Measurements from ENCODE around the gene STRN4.
"Not testable (repeated sequence)": the region's sequence is repeated elsewhere in the genome, so short reads cannot be mapped to it uniquely, and the experiment has no call there.

The STRN4 gene

DNA sequence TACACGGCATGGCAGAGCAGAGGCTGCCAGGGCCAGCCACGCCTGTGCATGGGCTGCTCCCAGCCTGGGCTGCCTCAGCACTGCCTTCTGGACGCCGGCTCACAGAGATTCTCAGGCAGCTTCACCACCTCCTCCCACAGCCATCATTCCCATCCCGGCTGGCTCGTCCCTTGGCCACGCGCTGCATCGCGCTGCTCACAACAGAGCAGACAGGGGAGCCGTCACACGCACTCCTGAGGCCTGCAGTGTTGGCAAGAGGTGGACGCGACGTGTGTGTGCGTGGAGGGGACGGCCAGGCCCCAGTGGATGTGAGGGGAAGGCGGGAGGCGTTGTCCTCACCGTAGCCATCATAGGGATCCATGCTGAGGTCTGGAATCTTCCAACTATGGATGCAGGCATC lies 21.8 kb downstream of the STRN4 start:
- no peak for ATAC-seq

DNA sequence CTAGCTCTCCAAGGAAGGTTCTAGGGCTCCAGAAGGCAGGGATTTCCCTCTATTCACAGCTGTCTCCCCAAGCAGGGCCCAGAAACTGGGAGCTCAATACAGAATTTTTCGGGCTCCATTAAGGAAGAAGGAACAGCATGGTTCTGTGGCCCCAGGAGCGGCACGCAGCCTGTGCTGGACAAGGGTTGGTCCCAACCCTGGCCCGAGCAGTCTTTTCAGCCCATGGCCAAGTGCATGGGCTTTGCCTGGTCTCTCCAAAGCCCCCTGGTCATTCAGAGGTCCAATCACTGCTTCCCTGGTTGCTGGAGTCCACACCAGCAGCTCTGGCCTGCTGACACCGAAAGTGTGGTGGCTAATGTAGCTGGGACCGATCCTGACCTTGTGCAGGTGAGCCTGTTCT lies 22.8 kb downstream of the STRN4 start:
- ATAC-seq = no peak

DNA sequence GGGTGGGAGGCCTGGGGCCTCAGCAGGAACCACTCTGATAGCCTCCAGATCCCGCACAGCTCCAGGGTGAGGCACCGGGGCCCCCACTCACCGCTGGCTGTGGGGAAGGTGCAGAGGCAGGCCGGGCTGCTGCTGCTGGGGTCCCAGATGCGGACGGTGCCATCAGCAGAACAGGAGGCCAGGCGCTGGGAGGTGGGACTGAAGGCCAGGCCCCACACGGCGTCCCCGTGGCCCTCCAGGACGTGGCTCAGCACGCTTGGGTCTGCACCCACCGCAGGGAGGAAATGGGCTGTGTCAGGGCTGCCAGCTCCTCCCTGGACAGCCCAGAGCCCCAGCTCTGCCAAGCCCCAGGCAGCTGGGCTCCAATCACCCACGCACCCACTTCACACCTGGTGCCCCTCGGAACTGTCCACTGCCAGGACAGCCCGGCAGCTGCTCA lies 23.2 kb downstream of the STRN4 start:
- no peak for ATAC-seq

DNA sequence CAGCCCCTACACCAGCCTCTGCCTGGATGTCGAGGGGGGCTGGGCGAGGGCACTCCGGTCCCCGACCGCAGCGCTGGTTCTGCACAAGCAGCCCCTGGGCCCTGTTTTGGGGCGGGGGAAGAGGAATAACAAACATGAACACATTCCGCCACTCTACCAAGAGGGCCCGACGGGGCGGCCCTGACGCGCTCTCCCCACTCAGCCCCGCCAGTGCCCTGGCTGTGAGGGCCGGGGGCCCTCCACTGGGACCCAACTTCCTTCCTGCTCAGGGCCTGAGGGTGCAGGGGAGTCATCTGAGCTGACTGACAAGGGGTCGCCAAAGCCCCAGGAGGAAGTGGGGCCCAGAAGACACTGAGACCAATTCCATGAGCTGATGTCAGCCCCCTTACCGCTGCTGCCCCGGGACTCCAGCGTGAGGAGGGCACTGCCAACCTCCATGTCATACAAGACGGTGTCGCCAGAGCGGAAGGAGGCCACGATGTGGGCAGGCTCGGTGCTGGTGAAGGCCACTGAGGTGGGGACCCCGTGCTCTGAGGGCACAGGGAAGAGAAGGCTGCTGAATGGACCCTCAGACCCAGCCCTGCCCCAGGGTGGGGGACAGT lies 23.7 kb downstream of the STRN4 start:
- no peak for ATAC-seq

DNA sequence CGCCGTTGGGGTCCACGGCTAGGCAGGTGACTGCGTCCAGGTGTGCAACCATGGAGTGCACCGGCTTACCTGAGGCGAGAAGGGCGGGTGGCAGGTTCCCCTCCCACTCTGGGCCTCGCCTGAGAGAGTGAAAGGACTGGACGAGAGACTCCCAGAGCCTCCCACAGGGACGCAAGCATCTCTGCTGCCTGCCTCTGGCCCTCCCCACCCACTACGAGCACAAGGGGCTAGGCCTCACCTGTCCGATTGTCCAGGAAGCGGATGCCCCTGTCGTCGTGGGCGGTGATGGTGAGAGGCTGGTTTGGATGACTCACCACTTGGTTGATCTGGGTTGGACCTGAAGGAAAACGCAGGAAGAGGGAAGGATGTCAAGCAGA lies 24.3 kb downstream of the STRN4 start:
- ATAC-seq = no peak

DNA sequence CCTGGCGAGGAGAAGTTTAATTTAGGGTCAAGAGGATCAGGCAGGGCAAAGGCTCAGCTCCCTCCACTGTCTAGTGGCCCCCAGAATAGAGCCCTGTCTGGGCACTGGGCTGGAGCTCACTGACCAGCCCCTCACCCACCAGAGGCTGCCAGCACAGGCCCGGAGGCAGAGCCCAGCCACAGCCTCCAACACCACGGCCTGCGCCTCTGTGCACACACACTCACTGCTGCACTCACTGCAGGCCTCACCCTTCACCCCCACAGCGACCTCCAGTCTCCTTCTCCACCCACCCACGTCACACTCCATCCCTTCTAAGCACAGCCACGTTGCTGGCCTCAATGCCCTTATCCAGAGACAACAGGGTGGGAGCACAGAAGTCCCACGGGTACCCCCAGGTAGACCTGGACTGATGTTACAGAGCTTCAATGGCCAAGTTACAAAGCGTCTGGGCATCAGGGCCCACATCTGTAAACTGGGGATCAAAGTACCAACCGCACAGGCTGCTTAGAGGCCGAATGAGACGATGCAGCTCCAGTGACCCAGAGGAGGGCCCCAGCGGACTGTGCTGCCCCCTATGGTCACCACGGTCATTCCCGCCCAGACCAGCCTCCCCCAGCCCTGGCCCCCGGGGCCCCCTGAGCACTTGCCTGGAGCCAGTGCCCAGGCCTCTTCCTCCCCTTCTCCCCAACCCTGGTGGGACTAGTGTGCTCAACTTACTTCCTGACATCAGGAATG lies 24.8 kb downstream of the STRN4 start:
- ATAC-seq = no peak

DNA sequence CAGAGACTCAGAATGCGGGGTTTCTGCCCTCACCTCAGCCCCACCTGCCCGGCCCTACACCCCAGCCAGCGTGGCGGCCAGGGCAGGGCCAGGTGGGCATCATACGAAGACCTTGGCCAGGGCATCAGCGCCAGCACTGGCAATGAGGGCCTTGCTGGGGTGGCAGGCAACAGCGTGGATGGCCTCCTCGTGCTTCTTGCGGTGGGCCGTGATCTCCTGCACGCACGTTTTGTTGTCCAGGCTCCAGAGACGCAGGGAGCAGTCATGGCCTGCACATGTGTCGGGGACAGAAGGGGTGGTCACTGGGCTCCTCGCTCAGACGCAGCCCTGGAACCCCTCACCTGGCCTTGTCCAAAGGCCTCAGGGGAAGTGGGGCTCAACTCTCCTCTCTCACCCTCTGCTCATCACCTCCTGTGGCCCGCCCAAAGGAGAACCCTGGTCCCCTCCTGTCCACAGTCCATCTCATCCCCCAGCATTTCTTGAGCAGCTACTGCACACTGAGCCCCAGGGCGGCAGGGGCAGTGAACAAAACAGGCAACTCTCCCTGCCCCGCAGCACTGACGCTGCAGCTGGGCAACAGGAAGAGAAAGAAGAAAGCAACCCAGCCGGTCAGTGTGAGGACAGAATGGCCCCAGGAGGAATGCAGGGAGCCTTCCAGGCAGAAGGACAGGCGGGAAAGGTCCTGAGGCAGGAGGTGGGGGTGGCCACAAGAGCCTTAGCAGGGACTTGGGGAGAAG lies 25.6 kb downstream of the STRN4 start:
- ATAC-seq = no peak

DNA sequence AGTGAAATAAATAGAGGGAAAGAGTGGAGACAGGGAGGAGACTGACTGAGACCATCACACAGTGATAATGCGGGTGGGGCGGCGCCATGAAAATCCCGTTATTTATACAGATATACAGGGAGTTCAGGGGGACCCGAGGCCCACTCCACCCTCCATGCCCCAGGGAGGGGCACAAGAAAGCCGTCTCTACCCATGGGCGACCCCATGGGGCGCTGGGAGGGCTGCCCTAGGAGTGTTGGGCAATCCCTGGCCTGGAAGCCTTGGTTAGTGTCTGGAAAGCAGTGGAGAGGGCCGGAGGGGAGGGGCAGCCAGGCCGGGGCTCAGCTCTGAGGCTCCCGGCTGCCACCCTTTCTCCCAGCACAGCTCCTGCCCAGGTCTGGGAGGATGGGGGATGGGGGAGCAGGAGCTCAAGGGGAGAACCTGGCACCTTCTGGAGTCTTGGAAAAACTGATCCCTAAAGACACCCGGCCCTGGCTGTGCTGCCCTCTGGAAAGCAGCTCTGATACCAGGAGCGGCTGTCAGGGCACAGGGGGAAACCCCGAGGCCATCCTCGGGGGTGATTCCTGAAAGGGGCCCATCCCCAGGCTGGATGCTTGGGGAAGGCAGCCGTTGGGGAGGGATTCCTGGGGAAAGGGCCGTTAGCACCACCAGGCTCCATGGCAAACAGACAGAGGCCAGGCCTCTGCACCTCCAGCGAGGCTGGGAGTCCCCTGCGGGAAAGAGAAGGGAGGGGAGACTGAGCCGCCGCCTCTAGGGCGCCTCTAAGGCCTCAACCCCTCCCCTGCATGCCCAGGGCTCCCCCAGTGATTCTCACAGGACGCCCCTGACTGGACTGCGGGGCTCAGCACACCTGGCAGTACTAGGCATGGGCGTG lies 26.4 kb downstream of the STRN4 start:
- ATAC-seq = no peak

DNA sequence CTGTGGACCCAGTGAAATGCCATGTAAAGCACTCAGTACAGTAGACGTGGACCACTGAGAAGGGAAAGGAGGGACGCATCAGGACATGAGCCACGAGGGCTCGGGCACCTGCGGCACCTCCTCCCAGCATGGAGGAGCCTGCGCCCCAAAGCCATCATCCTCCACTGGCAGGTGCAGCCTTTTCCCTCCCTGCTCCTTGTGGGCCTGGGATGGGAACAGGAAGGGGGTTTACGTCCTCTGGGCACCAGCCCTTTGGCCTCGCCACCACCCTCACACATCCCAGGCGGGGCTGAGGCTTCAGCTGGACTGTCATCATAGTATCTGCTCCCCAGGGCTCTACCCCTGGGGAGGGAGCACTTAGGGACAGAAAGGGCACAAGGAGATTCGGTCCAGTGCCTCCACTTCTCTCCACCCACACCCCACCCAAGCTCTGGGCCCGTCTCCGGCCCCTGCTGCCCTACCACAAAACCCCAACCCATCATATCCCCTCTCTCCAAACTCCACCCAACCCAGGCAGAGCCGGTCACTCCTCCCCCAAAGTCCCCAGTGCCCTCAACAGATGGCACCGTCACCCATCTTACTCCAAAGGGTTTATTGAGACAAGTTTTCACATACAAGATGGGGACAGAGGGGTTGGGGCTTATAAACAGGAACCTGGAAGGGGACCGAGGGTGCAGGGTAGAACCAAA lies 27.2 kb downstream of the STRN4 start:
- ATAC-seq = no peak

DNA sequence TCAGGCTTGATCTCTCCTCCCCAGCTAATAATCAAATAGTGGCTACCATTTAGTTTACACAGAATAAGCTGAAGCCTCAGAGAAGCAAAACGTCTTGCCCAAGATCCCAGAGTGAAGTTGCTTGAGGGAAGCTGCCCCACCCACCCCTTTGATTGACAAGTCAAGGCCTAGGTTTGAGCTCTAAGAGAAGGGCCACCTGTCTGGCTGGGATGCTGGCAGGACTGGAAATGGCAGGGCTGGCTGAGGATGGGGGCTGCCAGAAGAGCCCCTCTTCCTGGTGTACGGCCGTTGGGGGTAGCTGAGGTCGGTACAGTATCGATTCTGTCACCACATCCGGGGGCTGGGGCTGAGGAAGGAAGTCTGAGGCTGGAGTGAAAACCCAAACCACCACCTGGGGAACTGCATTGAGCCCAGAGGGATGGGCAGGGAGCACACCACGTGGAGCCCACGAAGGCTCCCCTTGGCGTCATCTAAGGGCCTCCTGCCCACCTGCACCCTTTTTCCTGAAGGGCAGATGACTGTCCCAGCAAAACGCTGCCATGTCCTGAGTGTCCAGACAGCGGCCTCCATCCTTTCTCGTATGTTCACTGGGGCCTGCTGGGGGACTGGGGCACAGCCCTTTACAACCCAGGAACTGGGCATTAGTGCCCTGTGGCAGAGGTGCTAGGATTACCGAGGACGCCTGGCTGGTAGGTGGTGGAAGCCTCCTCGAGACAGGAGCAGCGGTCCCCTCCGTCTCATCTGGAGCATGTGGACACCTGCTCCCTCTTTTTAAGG lies 27.9 kb downstream of the STRN4 start:
- peak; percentile 8 to 18 for ATAC-seq

DNA sequence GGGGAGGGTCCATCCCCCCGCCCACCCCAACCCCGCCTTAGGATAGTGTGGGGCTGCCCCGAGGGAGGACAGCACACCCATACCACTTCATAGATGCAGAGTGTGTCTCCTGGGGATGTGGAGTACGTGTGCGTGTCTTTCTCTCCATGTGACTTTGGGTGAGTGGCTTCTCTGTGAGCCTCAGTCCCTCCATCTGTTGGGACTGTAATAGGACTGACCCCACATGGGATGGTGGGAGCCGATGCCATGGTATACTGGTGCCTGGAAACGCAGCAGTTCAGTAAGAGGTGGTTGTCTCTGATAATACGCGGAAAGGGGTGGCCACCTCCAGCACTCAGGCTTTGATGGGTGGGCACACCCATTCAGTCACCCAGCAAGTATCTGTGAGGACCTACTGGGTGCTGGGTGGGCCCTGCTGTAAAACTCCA lies 28.5 kb downstream of the STRN4 start:
- peak; percentile 21 to 29 for ATAC-seq

DNA sequence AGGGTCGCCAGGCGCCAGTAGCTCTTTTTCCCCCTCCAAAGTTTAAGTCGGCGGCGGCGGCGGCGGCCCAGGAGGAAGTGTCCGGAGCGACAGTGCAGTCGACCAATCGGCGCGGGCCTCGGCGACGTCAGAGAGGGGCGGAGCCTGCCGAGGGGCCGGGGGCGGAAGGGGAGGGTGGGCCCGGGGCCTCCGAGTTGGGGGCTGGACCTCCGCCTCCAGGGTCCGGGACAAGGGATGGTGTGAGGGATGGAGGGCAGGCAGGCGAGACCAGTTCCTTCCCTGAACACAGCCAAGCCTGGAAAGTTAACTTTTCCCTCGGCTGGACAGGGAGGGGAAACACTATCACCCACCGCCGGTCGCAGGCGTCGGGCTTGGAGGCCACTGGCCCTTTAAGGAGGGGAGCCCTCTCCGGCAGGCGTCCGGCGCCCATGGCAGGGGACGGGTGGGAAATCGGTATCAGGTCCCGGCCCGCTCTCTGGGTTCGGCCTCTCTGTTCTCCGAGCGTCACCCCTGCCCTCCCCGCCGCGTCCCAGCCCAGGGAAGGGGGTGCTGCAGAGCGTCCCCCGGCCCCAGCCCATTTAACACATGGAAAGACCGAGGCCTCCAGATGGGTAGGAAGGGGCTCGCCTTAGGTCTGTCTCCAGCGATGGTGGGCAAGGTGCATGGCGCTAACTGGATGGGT lies 29.1 kb downstream of the STRN4 start, which contains the start of gene PRKD2:
Gene PRKD2, minus strand, starts transcription at position 81 of the 682 bp plus-strand sequence. CDS start 744 bp downstream, outside the sequence.
- ATAC-seq = peak; percentile 68

DNA sequence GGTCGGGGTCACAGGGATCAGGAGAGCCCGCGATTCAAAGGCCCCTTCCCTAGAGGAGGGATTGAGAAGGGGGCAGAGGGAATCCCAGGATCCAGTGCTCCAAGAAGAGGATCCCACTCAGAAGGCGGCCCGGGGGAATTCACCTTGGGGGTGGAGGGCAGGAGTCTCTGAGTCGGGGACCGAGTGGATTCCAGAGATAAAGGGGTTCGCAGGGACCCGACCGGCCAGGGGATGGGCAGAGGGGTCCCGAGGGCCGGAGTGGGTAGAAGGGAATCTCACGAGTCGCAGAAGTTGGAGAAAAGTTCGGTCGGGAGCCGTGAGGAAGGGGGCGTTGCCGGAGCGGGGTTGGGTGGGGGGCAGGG lies 29.6 kb downstream of the STRN4 start:
- ATAC-seq = no peak

DNA sequence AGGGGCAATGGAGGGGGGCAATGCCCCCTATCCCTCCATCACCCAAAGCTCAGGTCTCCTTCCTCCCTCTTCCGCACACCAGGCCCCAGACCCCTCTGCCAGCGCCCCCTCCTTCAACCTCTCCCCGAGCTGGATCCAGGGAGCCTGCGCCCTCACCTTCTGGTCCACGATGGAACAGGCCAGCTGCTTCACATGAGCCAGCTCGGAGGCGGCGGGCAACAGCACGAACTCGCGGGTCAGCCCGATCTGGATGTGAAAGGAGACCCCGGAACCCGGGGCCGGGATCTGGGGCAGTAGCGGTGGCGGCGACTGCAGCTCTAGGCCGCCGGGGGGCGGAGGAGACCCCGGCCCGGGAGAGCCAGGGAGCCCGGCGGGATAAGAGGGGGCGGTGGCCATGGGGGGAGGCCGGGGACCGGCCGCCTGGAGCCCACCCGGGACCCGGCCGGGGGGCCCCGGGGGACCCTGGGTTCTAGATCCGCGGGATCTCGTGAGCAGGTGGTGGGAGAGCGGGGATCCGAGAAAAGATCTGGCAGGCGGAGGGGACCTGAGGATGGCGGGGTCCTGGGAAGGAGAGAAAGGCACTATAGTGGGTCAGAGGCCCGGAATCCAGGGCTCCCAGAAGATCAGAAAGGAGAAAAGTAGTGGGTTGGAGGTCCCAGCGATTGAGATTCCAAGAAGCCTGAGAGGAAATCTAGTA lies 30.1 kb downstream of the STRN4 start:
- ATAC-seq = no peak

DNA sequence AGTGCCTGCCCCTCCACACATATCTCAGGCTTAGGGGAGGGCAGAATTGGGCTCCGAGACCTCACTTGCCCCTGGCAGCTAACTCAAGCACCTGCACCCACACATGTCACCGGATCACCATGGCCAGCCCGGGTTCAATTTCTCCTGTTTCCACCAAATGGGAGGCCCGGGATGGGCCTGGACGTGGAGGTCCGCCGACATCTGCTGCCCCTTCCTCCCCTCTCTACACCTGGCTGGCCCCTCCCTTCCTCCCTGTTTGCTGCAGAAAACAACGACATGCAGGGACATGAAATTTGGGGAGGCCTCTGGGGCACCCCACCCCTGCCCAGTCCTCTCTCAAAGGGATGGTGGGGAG lies 30.7 kb downstream of the STRN4 start:
- ATAC-seq = no peak

DNA sequence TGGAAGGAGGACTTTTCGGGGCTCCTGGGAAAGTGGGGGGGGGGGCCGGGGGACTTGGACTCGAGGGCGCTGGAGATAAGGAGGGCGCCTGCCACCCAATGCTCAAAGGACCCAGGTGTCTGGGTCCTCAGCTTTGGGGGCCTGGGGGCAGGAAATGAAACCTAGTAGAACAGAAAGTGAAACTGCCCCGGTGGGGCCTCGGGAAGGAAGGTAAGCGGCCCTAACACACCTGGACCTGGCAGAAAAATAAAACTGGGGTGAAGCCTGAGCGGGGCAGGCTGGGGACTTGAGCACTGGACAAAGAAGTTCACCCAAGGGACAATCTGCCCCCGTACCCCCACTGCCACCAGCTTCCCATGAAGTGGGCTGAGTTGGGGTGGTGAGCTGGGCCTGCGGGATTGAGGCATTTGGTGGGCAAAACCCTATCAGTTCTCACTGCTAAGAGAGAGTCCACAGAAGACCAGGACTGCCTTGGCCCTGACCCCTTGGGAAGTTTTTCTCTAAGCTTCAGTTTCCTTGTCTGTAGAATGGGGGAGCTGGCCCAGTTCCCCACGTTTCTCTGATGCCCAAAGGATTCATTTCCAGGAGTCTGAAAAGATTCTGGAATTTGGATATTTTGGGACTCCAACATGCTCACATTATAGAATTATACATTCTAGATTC lies 31.7 kb downstream of the STRN4 start:
- peak; percentile 55 to 57 for ATAC-seq

DNA sequence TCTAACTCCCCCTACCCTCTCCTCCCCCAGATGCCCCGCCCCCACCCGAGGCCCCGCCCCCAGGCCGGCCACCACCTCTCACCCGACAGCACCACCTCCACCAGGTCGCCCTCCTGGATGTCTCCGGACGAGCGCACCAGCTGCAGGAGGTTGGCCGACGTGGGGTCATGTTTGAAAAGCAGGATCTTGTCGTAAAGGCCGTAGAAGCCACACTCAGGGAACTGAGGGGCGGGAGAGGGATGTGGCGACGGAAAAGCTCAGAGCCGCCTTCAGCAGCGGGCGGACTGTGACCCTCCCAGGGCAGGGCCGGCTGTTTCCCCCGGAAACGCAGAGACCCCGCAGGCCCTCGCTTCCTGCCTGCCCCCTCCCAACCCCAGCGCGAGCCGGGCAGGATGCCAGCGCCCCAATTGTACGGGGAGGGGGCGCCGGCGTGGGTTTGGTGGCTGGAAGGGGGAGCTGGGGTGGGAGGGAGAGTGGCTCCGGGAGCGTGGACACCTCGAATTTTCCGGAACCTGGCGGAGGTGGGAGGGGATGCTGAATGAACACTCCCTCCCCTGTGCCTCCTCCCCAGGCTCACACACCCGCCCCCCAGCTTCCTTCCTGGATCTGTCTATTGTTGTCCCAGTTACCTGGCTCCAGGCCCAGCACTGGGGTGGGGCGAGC lies 32.3 kb downstream of the STRN4 start:
- ATAC-seq = peak; percentile 25 to 34

DNA sequence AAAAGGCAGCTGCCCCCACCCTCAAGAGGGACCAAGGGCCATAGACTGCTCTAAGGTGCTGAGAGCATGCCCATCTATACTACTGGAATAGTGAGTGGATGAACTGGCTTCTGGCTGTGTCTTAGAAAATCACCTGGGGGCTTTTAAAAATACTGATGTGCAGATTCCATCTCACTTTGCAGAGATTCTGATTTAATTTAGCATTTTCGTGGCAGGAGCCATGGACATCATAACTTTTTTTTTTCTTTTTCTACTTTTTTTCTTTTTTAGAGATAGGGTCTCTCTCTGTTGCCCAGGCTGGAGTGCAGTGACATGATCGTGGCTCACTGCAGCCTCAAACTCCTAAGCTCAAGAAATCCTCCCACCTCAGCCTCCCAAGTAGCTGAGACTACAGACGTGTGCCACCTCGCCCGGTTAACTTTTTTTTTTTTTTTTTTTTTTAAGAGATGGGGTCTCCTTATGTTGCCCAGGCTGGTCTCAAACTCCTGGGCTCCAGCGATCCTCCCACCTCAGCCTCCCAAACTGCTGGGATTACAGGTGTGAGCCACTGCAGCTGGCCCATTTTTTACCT lies 33.4 kb downstream of the STRN4 start:
- ATAC-seq = not testable (repeated sequence)

DNA sequence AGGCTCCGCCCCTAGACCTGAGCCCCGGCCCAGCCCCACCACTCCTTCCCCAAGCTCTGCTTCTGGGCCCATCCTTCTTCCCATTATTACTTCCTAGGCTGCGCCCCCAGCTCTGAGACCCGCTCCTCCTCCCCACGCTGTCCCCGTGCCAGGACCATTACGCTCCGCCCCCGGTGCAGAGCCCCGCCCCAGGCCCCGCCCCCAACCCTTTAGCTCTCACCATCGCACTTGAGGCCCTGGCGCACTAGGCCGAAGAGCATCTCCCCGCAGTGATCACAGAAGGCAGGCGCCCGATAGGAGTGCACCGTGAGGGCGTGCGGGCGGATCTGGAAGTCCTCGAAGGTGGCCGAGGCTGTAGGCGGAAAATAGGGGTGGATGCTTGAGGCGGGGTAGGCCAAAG lies 35.6 kb downstream of the STRN4 start:
- no peak for ATAC-seq

All from activated CD4-positive, CD25-positive, alpha-beta regulatory T cell treated with anti-CD3 and anti-CD28 coated beads, Interleukin-2, amount 50 U/mL, for 24 hours (primary cell).